CD4-positive, alpha-beta T cell treated with Interleukin-2 at 100 ng/mL for 4 hours (primary cell): ENCODE results near the gene ADGRL1.
A peak's percentile ranks its signal among the peaks of the same experiment; 100 is the strongest.

Experiments
- DNase-seq: peaks from one replicate; pipeline ENCODE4 v3.0.0-alpha.2; 2020; ENCODE audit warnings: low spot score

ADGRL1 gene

GRCh38 chr19:14138576-14139265 lies 67.2 kb downstream of the ADGRL1 start:
- no peak for DNase-seq

- DNase-seq = peak; percentile 99
These were observed 69.3 kb downstream of the ADGRL1 start, which contains the start of gene ASF1B for GRCh38 chr19:14136509-14137281. ASF1B (minus strand) TSS chr19:14136589; CDS start chr19:14136456, 133 bp downstream.

- no peak for DNase-seq
These were observed 69.9 kb downstream of the ADGRL1 start for GRCh38 chr19:14135985-14136508.

GRCh38 chr19:14135355-14135754 lies 70.6 kb downstream of the ADGRL1 start:
- no peak for DNase-seq

- DNase-seq = no peak
These were observed 78.0 kb downstream of the ADGRL1 start for GRCh38 chr19:14127929-14128509.

- DNase-seq = no peak
These were observed 78.8 kb downstream of the ADGRL1 start for GRCh38 chr19:14127176-14127575.

GRCh38 chr19:14122924-14123323 lies 83.0 kb downstream of the ADGRL1 start:
- no peak for DNase-seq

- DNase-seq = no peak
These were observed 85.5 kb downstream of the ADGRL1 start for GRCh38 chr19:14120497-14120780.

GRCh38 chr19:14119644-14120496 lies 86.1 kb downstream of the ADGRL1 start:
- DNase-seq = no peak

GRCh38 chr19:14119146-14119545 lies 86.8 kb downstream of the ADGRL1 start:
- no peak for DNase-seq

GRCh38 chr19:14118165-14119051 lies 87.6 kb downstream of the ADGRL1 start:
- DNase-seq = peak; percentile 25

GRCh38 chr19:14117668-14118164 lies 88.3 kb downstream of the ADGRL1 start, which contains the start of gene PRKACA:
PRKACA (minus strand) TSS chr19:14117762; CDS start chr19:14117547, 215 bp downstream.
- DNase-seq = peak; percentile 99

- DNase-seq = peak; percentile 1
These were observed 88.9 kb downstream of the ADGRL1 start for GRCh38 chr19:14116918-14117578.

- no peak for DNase-seq
These were observed 89.4 kb downstream of the ADGRL1 start for GRCh38 chr19:14116525-14116917.

GRCh38 chr19:14115756-14116155 lies 90.2 kb downstream of the ADGRL1 start:
- no peak for DNase-seq

GRCh38 chr19:14114854-14115253 lies 91.1 kb downstream of the ADGRL1 start:
- peak; percentile 53 for DNase-seq

GRCh38 chr19:14114439-14114838 lies 91.5 kb downstream of the ADGRL1 start:
- DNase-seq = no peak

GRCh38 chr19:14113762-14114414 lies 92.1 kb downstream of the ADGRL1 start:
- peak; percentile 31 for DNase-seq

- no peak for DNase-seq
These were observed 93.1 kb downstream of the ADGRL1 start for GRCh38 chr19:14112809-14113385.
